GM12878 (cell line): ENCODE measurements around the gene MAP4K4. TPM values are rescaled to one million over a fixed set of nuclear protein-coding genes. Genes with fewer than 3 reads are reported as not detected.
A peak's percentile ranks its signal among the peaks of the same experiment; 100 is the strongest.

ENCODE experiments used
- ATAC-seq: fragments of 200-7000 bp; cut with Tn5 transposase; 3 replicates; pipeline ENCODE4 v1.9.1; 2020; ENCODE audit warnings: mild to moderate bottlenecking, moderate library complexity
- BruUV-seq: library from RNA; stranded (reverse); fragments of 400-500 nt; replicated peaks from 2 replicates; lab custom pipeline; 2021; lab: Mats Ljungman, UMichigan
- CTCF ChIA-PET: fragments of 300-600 bp; sonication (Branson Sonifier 250); formaldehyde crosslinking; extraction: SDS; loops from one replicate; lab custom pipeline; 2021; ENCODE audit warnings: inconsistent platforms; lab: Yijun Ruan, JAX
- POLR2A ChIA-PET: fragments of 350-600 bp; formaldehyde crosslinking; extraction: SDS; loops from one replicate; lab custom pipeline; 2021; ENCODE audit warnings: inconsistent platforms; lab: Charles Lee
- RAD21 ChIA-PET: fragments of 300-600 bp; sonication (Branson Sonifier 250); formaldehyde crosslinking; loops from one replicate; lab custom pipeline; 2023; ENCODE audit warnings: antibody characterized with exemption; ENCODE audit not compliant: unreplicated experiment; lab: Charles Lee
- SMC1A ChIA-PET: fragments of 300-600 bp; sonication (Branson Sonifier 250); formaldehyde crosslinking; loops from one replicate; lab custom pipeline; 2023; ENCODE audit not compliant: unreplicated experiment, uncharacterized antibody; lab: Charles Lee
- DNase-seq: peaks from one replicate; pipeline ENCODE4 v3.0.0-alpha.2; 2011; ENCODE audit warnings: low read depth, low spot score
- FAIRE-seq: peaks from 3 replicates; lab custom pipeline; 2011; peaks lifted over from hg19 to GRCh38; lab: Jason Lieb, UNC
- H2AFZ ChIP-seq: 2 replicates; pipeline ENCODE4 v1.6.0; 2011; ENCODE audit warnings: low read depth, low read length, control low read depth; ENCODE audit not compliant: control insufficient read depth
- H3K27ac ChIP-seq: 2 replicates; pipeline ENCODE4 v1.5.1; 2011; ENCODE audit warnings: control low read depth; ENCODE audit not compliant: control insufficient read depth, insufficient read depth
- H3K27me3 ChIP-seq, 2 experiments: replicated peaks in 1 of 2; 2 replicates each; pipeline versions ENCODE4 v1.6.0 to v1.6.1; 2011; ENCODE audit warnings: low read length in 1 of 2; ENCODE audit not compliant: control insufficient read depth in 2 of 2, insufficient read depth in 2 of 2
- H3K36me3 ChIP-seq, 2 experiments: 2 replicates each; pipeline ENCODE4 v1.5.1; 2011; ENCODE audit warnings: low read length in 1 of 2; ENCODE audit not compliant: control insufficient read depth in 2 of 2, insufficient read depth in 2 of 2
- H3K4me1 ChIP-seq: 2 replicates; pipeline ENCODE4 v1.6.1; 2011; ENCODE audit warnings: mild to moderate bottlenecking, low read length, moderate library complexity, mixed read lengths; ENCODE audit not compliant: control insufficient read depth, insufficient read depth
- H3K4me2 ChIP-seq: 2 replicates; pipeline ENCODE4 v1.6.0; 2011; ENCODE audit warnings: control low read depth; ENCODE audit not compliant: control insufficient read depth, insufficient read depth
- H3K4me3 ChIP-seq: fragments of 200-600 bp; sonication (generic); 2 replicates; pipeline ENCODE4 v1.5.1; 2016
- H3K79me2 ChIP-seq: 2 replicates; pipeline ENCODE4 v1.6.0; 2011; ENCODE audit warnings: low read length; ENCODE audit not compliant: control insufficient read depth, insufficient read depth
- H3K9ac ChIP-seq: 2 replicates; pipeline ENCODE4 v1.8.0; 2011; ENCODE audit warnings: low read length, control low read depth, mixed read lengths; ENCODE audit not compliant: control insufficient read depth, insufficient read depth
- H3K9me3 ChIP-seq: replicated peaks from 3 replicates; pipeline ENCODE4 v1.5.1; 2011; ENCODE audit warnings: mild to moderate bottlenecking, low read length; ENCODE audit not compliant: control insufficient read depth, insufficient read depth
- H4K20me1 ChIP-seq: 2 replicates; pipeline ENCODE4 v1.6.0; 2011; ENCODE audit not compliant: control insufficient read depth, insufficient read depth
- ATF7 ChIP-seq: fragments of 450-650 bp; IDR thresholded peaks from 2 replicates; pipeline ENCODE4 v1.6.1; 2016; ENCODE audit warnings: low read depth, mild to moderate bottlenecking
- EED ChIP-seq: sonication (generic); IDR thresholded peaks from 2 replicates; pipeline ENCODE4 v1.6.1; 2016; ENCODE audit warnings: antibody characterized with exemption, low read depth
- FOXK2 ChIP-seq: fragments of 450-650 bp; IDR thresholded peaks from 2 replicates; pipeline ENCODE4 v1.6.1; 2017; ENCODE audit warnings: mild to moderate bottlenecking, moderate library complexity
- HCFC1 ChIP-seq: fragments of 150-350 bp; IDR thresholded peaks from 2 replicates; pipeline ENCODE4 v1.6.1; 2014; ENCODE audit warnings: low read length
- NR2C1 ChIP-seq: fragments of 450-650 bp; IDR thresholded peaks from 2 replicates; pipeline ENCODE4 v1.6.1; 2017; ENCODE audit warnings: antibody characterized with exemption, mild to moderate bottlenecking, moderate library complexity
- POLR2AphosphoS5 ChIP-seq: IDR thresholded peaks from 2 replicates; pipeline ENCODE4 v1.6.1; 2011; ENCODE audit warnings: mild to moderate bottlenecking, low read length, inconsistent platforms
- RAD21 ChIP-seq: IDR thresholded peaks from 2 replicates; pipeline ENCODE4 v1.6.1; 2011; ENCODE audit warnings: mild to moderate bottlenecking, low read depth, low read length, moderate library complexity; ENCODE audit not compliant: insufficient read depth
- RBBP5 ChIP-seq: fragments of 200-600 bp; sonication (generic); conservative IDR thresholded peaks from 2 replicates; pipeline ENCODE4 v1.6.1; 2016
- STAT1 ChIP-seq: fragments of 450-650 bp; conservative IDR thresholded peaks from 2 replicates; pipeline ENCODE4 v1.6.1; 2014; ENCODE audit warnings: antibody characterized with exemption, mild to moderate bottlenecking
- ZNF24 ChIP-seq: fragments of 450-650 bp; IDR thresholded peaks from 2 replicates; pipeline ENCODE4 v1.6.1; 2017; ENCODE audit warnings: antibody characterized with exemption, mild to moderate bottlenecking
- WGBS: methylation state at CpG from one replicate; pipeline ENCODE4 v1.1.6; 2016; ENCODE audit warnings: low lambda C conversion rate; ENCODE audit not compliant: insufficient replicate concordance, insufficient coverage; ENCODE audit errors: missing lambda C conversion rate; 5-methylcytosine and 5-hydroxymethylcytosine counted together
- in situ Hi-C: fragments of 300-500 bp; cut with MboI; formaldehyde crosslinking; loops from 9 replicates; pipeline ENCODE4 v1.14.3; 2018; ENCODE audit warnings: mixed read lengths
- intact Hi-C: fragments of 100-400 bp; cut with micrococcal nuclease; formaldehyde crosslinking; loops from one replicate; pipeline ENCODE4 v1.14.2; 2022; ENCODE audit not compliant: unreplicated experiment
- polyA plus RNA-seq, 11 experiments: library from polyadenylated mRNA; depleted of rRNA in 4 of 11; unstranded in 6 of 11; stranded (reverse) in 5 of 11; fragments of >200 nt; fragmentation: Nextera tagmentation in 4 of 11; fragmentation: Illumina TruSeq in 1 of 11; extraction: Ambion mirVana in 4 of 11; extraction: Trizol in 1 of 11; gene quantifications; 1 replicate in 1 of 11; 2 replicates in 10 of 11; pipeline versions ENCODE4 v1.2.1 to v1.2.3, GENCODE V29; 2011 to 2016; ENCODE audit warnings: inconsistent platforms in 2 of 11, missing spikeins in 2 of 11, low read depth in 1 of 11
- total RNA-seq, 4 experiments: library from RNA; depleted of rRNA in 3 of 4; stranded (reverse); fragments of >200 nt in 3 of 4; fragmentation: Illumina TruSeq in 1 of 4; extraction: Trizol in 1 of 4; gene quantifications; 2 replicates each; pipeline versions ENCODE4 v1.2.1 to v1.2.3, GENCODE V29; 2013 to 2021
- TF ChIP-seq, protein P1 (sequence below): IDR thresholded peaks from 2 replicates; pipeline ENCODE4 v1.6.1; 2012; ENCODE audit warnings: low read depth, low read length, improper control_type of control experiment
- TF ChIP-seq, protein P2 (sequence below): IDR thresholded peaks from 2 replicates; pipeline ENCODE4 v1.6.1; 2011; ENCODE audit warnings: borderline replicate concordance, low read depth, mild to moderate bottlenecking, moderate library complexity, mixed read lengths, low read length; ENCODE audit not compliant: insufficient read depth; ENCODE audit errors: extremely low read length
- TF ChIP-seq, protein P3 (sequence below): fragments of 150-350 bp; IDR thresholded peaks from 2 replicates; pipeline ENCODE4 v1.6.1; 2016; ENCODE audit warnings: low read depth, low read length

Gene MAP4K4
- total and polyA plus RNA-seq, 10 of the 15 experiments (the other 5 are each of a cell fraction or from before 2014, with no cell fraction given): 1.9 to 50.4 (median 9.7) TPM

DNA sequence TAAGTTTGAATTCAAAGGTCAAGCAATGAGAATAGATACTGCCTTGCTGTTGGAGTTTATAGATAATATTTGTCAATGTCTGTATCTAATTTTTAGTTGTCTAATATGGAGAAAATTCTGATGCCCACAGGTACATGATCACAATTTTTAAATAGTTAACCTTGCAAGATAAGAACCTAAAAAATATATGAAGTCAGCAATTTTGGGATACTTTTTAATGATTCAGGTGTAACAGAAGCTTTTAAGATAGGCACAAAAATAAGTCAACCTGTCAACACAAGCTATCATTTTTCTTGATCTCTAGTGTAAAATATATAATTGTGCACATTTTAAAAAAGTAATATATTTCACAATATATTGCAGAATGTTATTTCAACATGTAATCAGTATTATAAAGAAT lies 201.8 kb downstream of the MAP4K4 start (continued):
- TF ChIP-seq ZNF24: no peak
- no peak for TF ChIP-seq NR2C1
- no peak for TF ChIP-seq RBBP5
- no peak for TF ChIP-seq EED
- TF ChIP-seq, protein P1, sequence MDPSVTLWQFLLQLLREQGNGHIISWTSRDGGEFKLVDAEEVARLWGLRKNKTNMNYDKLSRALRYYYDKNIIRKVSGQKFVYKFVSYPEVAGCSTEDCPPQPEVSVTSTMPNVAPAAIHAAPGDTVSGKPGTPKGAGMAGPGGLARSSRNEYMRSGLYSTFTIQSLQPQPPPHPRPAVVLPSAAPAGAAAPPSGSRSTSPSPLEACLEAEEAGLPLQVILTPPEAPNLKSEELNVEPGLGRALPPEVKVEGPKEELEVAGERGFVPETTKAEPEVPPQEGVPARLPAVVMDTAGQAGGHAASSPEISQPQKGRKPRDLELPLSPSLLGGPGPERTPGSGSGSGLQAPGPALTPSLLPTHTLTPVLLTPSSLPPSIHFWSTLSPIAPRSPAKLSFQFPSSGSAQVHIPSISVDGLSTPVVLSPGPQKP: no peak

DNA sequence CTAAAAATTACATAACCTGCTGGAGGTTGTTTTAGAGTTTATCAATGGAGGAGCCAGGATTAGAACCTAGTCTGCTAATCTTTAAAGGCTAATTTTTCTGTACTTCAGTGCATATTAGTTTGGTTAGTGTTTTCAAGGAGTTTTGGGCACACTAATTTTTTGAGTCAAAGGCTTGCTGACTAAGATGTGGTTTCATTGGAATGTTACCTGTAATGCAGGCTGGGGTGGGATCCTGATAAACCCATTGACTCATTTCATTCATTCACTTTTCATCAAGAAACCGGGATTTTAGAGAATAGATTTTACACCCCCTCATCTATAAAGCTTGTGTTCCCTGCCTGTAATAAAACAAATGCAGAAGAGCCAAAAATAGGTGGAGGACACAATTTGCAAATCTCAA lies 202.4 kb downstream of the MAP4K4 start:
- ChIA-PET POLR2A (interaction anchor here (1.1 kb wide), 1 partner anchor 15 kb away, joined by 4 read pairs; no protein-coding TSS in a partner anchor), CTCF (interaction anchor here (0.7 to 2.5 kb wide), 3 partner anchors 16 to 341 kb away, joined by 3 to 7 read pairs (median 5); no protein-coding TSS in a partner anchor), RAD21 (interaction anchor here (0.8 to 2.0 kb wide), 2 partner anchors 101 to 108 kb away, joined by 3 to 8 read pairs; no protein-coding TSS in a partner anchor), SMC1A (interaction anchor here (4.3 kb wide), 1 partner anchor 15 kb away, joined by 21 read pairs; no protein-coding TSS in a partner anchor)
- DNase-seq: no peak
- no peaks in the 10 kb centered on the region for H3K27me3 ChIP-seq
- no peaks in the 10 kb centered on the region for H4K20me1 ChIP-seq
- in situ Hi-C loops: no loop called here
- no peaks in the 10 kb centered on the region for H3K79me2 ChIP-seq
- no TSS peak for BruUV-seq
- no peak overlapping the region for H2AFZ ChIP-seq
- H3K4me3 ChIP-seq: no peak overlapping the region; the same call in 1 of the 2 replicates
- WGBS: 5% methylated on average over 1 of the region's 1 CpG
- ATAC-seq: no peak
- intact Hi-C loops: loop anchor here (5.0 kb wide), 2 partner anchors 77 to 337 kb away; no protein-coding TSS in a partner anchor
- no peak overlapping the region for H3K27ac ChIP-seq
- peaks cover 8% of the 10 kb centered on the region; the same call in 2 of the 3 replicates for H3K9me3 ChIP-seq
- H3K4me2 ChIP-seq: peak overlapping the region; percentile 41; the same call in 1 of the 2 replicates
- no peak overlapping the region for H3K9ac ChIP-seq
- FAIRE-seq: no peak
- no peaks in the 10 kb centered on the region for H3K36me3 ChIP-seq
- H3K4me1 ChIP-seq: peaks cover 5% of the 10 kb centered on the region
- no peak for TF ChIP-seq FOXK2
- TF ChIP-seq, protein P2, sequence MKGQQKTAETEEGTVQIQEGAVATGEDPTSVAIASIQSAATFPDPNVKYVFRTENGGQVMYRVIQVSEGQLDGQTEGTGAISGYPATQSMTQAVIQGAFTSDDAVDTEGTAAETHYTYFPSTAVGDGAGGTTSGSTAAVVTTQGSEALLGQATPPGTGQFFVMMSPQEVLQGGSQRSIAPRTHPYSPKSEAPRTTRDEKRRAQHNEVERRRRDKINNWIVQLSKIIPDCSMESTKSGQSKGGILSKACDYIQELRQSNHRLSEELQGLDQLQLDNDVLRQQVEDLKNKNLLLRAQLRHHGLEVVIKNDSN: no peak
- TF ChIP-seq ZNF24: no peak
- TF ChIP-seq POLR2AphosphoS5: no peak
- TF ChIP-seq RAD21: no peak
- TF ChIP-seq ATF7: no peak
- TF ChIP-seq STAT1: no peak
- TF ChIP-seq, protein P3, sequence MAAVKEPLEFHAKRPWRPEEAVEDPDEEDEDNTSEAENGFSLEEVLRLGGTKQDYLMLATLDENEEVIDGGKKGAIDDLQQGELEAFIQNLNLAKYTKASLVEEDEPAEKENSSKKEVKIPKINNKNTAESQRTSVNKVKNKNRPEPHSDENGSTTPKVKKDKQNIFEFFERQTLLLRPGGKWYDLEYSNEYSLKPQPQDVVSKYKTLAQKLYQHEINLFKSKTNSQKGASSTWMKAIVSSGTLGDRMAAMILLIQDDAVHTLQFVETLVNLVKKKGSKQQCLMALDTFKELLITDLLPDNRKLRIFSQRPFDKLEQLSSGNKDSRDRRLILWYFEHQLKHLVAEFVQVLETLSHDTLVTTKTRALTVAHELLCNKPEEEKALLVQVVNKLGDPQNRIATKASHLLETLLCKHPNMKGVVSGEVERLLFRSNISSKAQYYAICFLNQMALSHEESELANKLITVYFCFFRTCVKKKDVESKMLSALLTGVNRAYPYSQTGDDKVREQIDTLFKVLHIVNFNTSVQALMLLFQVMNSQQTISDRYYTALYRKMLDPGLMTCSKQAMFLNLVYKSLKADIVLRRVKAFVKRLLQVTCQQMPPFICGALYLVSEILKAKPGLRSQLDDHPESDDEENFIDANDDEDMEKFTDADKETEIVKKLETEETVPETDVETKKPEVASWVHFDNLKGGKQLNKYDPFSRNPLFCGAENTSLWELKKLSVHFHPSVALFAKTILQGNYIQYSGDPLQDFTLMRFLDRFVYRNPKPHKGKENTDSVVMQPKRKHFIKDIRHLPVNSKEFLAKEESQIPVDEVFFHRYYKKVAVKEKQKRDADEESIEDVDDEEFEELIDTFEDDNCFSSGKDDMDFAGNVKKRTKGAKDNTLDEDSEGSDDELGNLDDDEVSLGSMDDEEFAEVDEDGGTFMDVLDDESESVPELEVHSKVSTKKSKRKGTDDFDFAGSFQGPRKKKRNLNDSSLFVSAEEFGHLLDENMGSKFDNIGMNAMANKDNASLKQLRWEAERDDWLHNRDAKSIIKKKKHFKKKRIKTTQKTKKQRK: no peak
- no peak for TF ChIP-seq HCFC1
